Hematopoietic multipotent progenitor cell (in vitro differentiated cells): ENCODE data around the gene MAPK12. TPM values are rescaled to one million over a fixed set of nuclear protein-coding genes. Genes with fewer than 3 reads are reported as not detected.

Experiments
- DNase-seq, 3 donors: peaks; one replicate each; pipeline ENCODE4 v3.0.0-alpha.2; 2011 to 2015; ENCODE audit warnings: low read depth in 2 of 3, low spot score in 2 of 3
- total RNA-seq: library from RNA; depleted of rRNA; stranded (reverse); fragments of >200 nt; gene quantifications from one replicate; pipeline ENCODE4 v1.2.3, GENCODE V29; 2012

MAPK12 gene
- total RNA-seq, 1 donor, result 30.2 TPM

DNA sequence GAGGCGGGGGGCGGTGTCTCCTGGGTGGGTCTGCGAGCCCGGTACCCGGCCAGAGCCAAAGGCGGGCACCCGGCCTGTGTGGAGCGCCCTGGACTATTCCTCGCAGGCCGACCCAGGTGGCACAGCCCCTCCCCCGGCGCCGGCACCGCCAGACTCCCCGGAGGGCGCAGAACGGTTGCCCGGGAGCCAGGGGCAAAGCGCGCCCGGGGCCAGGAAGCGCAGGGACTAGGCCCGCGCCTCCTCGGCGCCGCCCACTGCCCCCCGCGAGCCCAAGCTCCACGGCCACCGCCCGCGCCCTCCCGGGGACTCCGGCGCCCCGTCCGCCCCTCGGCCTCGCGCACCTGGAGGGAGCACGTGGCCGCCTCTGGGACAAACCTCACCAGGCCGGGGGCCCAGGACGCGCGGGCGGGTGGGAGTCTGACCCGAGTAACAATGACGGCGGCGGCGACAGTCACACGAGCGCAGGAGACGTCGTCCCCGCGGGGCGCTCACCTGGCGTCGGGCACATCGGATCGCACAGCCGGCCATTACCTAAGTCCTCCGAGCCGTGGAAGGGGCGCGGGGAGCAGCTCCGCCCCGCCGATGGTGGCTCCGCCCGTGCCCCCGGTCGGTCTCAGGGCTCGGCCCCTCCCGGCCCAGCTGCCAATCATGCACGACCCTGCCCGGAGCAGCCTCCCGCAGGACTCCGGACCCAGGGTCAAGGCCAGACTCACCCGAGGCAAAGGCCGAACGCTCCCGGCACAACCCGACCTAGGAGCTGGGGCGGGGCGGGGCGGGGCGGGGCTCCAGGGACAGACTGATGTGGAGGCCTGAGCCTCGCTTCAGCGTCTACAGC lies 38.5 kb upstream of the MAPK12 start:
- no peak for DNase-seq

DNA sequence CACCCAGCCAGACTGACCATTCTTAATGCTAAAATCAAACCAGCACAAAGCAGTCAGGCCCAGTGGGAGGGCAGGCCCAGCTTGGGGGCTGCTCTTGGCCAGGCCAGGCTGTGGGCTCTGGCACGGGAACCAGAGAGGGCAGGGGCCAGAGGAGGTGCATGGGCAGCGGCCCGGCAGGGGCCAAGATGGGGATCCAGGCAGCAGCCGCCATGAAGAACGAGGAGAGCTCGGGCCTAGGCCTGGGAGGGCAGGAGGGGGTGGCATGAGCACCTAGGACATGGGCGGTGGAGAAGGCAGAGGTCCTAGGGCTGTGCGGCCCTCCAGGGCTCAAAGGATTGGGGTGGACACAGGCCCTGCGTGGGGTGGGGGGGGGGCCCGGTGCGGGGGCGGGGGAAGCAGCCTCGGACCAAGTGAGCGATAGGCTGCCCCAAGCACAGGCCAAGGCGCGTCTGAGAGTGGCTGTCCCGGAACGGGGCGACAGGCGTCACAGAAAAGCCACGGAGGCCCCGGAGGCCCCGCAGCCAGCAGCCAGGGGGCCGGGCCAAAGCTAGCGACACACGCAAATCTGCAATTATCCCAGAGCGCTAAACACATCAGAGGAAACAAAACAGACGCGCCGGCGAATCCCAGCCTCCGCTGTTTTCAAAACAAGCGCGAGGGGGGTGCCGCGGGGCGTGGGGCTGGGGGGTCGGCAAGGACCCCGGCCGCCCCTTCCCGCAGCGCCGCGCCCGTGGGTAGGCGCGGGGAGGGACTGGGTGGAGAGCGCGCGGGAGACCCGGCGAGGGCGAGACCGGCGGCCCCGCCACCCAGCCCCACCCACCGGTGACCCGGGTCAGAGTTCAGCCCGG lies 37.7 kb upstream of the MAPK12 start:
- peak in 1 of 3 donors; percentile 52 for DNase-seq

DNA sequence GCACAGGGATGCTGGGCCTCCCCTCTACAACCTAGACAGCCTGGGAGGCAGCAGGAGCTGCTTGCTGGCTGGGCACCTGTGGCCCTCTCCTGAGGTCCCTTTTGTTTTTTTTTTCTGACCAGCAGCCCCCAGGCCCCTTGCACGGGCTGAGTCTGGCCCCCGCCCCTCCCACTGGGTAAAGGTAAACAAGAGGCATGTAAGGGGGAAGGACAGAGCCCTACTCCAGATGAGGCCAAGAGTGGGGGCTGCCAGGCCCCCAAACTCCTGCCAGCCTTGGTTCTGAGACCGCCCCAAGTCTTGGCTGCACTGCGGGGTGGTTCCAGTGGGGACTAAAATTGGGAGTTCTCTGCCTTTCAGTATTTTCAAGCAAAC lies 36.8 kb upstream of the MAPK12 start:
- DNase-seq, result no peak

DNA sequence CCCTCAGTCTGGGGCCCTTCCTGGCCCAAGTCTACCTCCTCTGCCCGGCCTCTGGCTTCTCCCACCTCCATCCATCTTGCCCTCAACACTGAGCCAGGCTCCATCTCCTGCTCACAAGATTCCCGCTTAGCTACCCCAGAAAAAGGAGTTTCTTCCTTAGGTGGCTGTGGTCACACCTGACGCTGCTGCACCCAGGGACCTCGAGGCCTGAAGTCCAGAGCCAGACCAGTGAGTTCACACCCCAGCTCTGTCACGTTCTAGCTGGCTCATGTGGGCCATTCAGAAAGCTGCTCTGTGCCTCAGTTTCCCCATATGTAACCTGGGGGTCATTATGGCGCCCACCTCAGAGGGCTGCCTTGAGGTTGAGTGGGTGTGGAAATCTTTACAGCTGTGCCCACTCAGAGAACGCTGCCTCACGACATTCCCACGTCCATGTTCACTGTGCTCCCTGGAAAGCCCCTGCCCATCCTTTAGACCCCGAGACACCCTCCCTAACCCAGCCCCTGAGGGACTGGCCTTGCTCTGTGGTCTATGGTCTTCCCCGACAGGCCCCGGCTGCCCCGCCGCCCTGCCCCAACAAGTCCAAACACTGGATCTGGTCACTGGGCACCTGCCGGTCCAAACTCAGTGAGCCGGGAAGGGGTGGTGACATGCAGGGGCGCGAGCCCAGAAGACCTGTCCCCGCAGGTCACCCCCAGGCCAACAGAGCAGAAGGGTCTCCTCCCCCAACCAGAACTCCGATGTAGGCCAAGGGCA lies 36.2 kb upstream of the MAPK12 start:
- DNase-seq, result no peak

DNA sequence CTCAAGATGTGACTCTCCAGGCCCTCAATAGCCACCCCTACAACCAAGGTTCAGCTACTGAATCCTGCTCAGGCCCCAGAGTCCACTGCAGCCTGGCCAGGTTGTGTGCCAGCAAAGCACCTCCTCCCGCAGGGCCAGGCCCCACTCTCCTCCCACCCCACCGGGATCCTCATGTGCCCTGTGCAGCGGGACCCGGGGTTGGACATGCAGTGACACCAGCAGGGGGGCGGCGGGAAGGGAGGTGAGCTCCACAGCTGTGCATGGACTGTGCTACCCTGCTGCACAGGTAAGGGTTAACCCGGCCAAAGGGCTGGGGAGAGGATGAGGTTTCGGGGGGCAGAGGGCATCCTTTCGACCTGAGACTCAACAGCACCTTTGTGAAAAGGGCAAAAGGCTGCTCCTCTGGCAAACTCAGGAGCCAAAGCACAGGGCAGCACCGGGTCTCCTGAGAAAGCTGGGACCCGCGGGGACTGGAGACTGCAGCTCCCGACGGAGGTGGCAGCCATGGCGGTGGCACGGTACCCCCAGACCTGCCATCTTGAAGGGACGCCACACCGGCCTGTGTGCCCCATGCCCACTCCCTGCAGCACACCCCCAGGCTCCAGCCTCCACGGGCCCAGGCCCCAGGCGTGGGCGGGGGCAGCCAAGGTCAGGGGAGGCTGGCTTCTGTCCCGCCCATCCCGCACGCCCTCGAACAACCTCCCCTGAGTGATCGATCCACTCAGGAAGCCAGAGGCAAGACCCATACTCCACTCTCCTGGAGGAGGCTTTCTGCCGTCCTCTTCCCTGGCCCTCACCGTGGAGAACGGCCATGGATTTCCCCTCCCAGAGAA lies 35.4 kb upstream of the MAPK12 start:
- no peak for DNase-seq

- no peak for DNase-seq
These were observed 32.8 kb upstream of the MAPK12 start for GRCh38 chr22:50294319-50294656.

DNA sequence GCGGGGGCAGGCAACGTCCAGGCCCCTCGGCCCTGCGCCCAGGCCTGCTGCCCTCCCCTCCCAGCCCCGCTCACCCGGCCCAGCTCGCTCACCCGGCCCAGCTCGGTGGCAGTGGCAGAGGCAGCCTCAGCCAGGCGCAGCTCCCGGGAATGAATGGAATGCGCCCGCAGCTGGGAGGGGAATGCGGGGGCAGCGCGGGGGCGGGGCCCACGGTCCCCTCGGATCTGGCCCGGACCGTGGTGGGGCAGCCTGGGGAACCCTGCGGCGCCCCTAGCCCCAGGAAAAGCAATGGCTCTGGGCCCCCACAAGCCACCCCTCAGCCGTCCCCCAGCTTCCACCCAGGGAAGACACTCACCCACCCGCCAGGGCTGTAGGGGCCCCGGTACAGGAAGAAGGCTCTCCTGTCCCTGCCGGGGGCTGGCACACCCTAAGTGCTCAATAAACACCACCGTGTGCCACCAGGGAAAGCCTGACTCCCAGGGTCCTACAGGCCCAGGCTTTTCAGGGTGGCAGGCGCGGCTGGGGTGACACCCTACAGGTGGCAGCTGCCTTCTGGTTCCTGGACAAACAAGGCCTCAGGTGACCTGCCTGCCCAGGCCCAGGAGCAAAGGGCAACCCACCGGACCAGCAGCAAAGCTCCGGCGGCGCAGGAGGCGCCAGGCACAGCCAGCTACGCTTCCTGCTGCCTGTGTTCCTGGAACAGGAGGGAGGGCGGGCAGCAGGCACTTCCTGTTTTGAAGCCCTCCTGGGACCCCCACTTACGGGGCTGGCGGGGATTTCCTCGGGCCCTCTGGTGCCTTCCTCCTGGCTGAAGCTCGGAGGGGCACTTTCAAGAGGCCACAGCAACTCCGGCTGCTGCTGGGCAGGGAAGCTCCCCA lies 32.2 kb upstream of the MAPK12 start:
- DNase-seq, result peak in 2 of 3 donors; percentile 76 to 77

DNA sequence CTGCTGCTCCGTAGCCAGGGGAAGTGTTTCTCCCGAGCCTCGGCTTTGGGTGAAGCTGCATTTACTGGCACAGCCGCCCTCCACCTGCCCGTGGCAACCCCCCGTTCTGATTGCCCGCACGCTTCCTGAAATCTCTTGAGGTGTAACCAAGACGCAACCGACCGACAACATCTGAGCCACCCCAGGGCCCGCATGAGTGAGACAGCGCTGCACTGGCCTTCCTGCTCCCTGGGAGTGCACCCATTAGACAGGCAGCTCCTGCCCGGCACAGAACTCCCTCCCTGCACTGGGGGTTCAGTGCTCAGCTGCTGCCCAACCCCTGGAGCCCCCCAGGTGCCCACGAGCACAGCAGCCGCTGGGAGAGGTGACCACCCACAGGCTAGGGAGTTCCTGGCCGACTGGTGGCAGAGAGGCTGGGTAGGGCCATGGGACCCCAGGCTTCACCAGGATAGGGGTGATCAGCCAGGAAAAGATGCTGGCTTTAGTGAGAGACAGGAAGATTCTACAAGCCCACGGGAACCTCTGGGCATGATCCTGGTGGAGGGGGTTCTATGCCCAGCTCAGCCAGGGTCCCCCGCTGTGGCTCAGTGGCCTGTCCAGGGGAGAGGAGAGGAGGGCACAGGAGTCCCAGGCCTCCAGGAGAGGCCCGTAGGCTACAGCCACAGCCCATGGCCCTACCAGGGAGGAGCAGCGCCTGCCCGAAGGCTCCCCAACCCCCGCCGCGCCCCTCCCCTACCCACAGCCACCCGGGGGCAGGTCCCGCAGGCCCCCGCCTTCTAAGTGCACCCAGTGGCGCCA lies 31.4 kb upstream of the MAPK12 start:
- DNase-seq, result peak in 1 of 3 donors; percentile 70

DNA sequence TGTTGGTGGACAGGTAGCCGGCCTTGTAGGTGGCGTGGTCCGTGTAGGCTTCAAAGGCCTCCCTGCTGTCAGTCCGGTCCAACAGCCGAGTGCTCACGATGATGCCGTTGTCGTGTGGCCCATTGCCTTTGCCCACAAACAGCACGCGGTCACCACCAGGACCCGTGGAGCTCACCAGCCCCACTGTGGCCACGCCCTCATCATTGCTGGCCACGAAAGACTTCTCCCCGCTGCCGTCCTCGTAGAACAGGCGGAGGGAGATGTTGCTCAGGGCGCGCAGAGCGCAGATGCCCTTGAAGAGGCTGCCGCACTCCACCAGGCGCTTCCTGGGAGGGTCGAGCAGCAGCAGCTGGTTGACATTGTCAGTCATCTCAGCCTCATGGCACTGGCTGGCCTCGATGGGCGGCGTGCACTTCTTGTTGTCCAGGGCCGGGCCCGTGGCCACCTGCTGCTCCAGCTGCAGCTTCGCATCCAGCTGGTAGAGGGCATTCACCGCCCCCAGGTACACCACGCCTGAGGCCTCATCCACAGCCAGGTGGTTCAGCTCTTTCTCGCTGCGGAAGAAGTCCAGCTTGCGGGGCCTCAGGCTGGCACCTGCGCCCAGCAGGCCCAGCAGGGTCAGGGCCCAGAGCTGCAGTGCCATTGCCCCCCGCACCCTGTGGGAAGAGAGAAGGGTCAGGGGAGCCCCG lies 28.6 kb upstream of the MAPK12 start:
- DNase-seq, result no peak

DNA sequence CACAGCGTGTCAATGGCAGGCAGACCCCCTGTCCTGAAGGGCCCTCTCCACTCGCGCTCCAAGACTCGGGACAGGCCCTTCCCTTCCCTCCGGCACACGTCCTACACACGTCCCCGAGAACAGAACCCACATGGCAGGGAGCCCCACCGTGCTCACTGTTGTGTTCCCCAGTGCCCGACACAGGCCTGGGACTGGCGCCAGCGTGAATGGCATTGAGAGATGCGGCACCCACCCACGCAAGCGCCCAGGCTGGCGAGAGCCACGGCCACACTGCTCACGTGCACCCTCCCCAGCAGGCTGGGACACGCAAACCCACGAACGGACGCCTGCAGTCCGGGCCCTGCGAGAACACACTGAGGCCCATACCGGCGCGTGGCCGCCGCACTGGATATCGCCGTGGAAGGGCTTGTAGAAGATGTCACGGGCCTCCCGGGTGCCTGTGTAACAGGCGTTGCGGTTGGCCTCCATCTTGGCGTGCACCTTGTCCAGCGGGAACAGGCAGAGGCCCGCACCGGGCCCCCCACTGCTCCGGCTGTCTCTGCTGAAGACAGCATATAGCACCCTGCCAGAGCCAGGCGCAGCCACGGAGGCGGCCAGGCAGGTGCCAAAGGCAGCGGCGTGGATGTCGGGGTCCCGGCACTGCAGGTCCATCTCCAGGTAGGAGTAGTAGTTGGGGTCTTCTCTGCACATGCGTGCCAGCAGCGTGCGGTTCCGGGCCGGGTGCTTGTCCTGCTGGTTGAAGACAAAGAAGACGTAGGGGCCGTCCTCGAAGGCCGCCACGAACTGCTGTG lies 27.9 kb upstream of the MAPK12 start:
- no peak for DNase-seq

DNA sequence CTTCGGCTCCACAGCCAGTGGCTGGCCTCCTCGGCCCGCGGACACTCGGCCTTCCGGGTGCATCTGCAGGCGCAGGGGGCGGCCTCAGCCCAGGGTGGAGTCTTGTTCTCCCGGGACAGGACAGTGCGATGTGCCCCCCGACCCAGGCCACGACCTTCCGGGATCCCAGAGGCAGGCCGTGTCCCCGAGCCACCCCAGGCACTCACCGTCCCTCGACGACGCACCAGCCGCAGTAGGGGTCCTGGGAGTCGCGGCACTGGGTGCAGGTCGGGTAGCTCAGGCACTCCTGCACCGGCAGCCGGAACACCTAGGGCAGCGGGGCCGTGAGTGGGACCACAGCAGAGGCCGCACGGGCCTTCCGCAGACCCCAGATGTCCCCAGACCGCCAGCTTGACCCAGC lies 26.2 kb upstream of the MAPK12 start:
- no peak for DNase-seq

DNA sequence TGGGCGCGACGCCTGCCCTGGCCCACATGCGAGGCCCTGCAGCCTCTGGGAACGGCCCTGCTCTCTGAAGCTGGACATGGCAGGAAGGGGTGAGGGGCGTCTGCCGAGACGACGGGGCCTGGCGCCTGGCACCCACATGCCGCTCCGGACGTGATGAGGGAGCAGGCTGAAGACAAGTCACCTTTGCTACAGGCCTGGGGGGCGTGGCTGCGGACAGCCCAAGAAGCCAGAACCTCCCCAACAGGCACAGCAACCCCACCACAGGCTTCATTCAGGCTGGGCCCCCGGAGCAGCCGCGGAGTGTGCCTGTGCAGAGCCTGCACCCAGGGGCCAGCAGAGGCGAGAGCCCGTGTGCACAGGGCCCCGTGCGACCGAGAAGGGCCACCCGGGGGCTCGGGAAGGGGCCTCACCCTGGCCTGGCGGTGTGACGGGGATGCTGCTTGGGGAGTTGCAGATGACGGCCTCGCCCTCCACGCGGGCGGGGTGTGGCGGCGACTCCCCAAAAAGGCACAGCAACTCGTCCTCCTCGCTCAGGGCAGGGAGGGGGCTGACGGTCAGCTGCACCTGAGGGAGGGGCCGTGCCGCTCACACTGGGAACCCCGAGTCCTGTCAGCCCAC lies 25.3 kb upstream of the MAPK12 start:
- DNase-seq, result no peak

GRCh38 chr22:50286275-50286674 lies 24.8 kb upstream of the MAPK12 start:
- no peak for DNase-seq

GRCh38 chr22:50285568-50286229 lies 24.2 kb upstream of the MAPK12 start:
- DNase-seq, result no peak

DNA sequence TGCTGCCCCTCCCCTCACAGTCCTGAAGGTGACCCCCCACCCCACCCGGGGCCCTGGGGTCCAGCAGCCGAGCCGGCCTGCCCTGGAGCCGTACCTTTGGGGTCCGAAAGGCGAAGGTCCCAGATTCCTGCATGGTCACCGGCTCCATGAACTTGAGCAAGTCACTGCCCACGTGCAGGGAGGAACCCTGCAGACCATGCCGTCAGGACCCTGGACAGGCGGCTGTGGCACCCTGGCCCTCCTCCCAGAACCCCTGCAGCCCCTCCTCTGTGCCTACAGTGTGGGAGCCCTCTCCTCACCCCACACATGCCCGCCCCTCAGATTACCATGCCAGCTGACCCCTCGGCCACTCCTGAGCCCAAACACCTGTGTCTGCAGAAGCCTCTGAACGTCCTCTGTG lies 23.0 kb upstream of the MAPK12 start:
- no peak for DNase-seq

DNA sequence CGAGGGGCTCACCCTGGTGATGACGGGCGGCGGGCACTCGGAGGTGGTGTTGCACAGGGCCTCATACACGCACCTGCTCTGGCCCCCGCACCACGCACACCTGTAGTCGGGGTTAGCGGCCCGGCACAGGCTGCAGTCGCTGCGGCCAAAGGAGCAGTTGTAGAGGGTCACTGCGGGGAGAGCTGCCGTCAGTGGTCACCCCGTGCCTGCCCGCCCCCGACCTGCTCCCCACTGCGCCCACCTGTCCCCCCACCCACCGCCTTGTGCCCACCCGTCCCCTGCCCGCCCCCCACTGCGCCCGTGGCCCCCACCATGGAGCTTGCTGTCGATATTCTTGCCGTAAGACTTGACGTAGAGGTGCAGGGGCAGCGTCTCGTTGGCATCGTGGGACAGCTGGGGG lies 22.3 kb upstream of the MAPK12 start:
- DNase-seq, result no peak
